HCT116 (cell line): ENCODE data around the gene ATP1A2.

Source experiments
- POLR2A ChIP-seq: IDR thresholded peaks from 2 replicates; pipeline ENCODE4 v1.7.0; 2011; ENCODE audit warnings: borderline replicate concordance; ENCODE audit not compliant: insufficient read depth, insufficient read length; ENCODE audit errors: extremely low read depth
- POLR2AphosphoS5 ChIP-seq: IDR thresholded peaks from 2 replicates; pipeline ENCODE4 v1.6.1; 2011; ENCODE audit warnings: mild to moderate bottlenecking, low read depth, low read length, moderate library complexity
- TCF7L2 ChIP-seq: IDR thresholded peaks from 2 replicates; pipeline ENCODE4 v1.7.0; 2011; ENCODE audit warnings: borderline replicate concordance, inconsistent platforms; ENCODE audit not compliant: insufficient read depth, insufficient read length; ENCODE audit errors: extremely low read depth
- TF ChIP-seq, protein P1 (sequence below): IDR thresholded peaks from 2 replicates; pipeline ENCODE4 v1.6.1; 2012

DNA sequence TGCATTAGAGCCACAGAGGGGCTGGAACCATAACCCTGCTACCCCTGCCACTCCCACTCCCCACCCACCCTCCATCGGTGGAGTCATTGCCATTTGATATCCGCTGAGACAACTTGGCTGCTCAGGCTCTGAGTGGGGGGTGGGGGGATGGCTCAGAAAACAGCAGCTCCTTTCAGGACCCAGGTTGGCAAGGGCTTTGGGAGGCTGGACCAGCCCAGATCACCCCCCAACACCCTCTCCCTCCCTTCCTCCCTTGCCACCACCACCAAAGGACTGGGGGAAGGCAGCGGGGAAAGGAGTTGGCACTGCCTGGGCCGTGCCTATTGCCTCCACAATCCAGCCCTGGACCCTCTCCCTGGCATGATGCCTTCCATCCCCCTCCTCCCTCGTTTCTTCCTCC lies 47.3 kb upstream of the ATP1A2 start:
- TF ChIP-seq, protein P1, sequence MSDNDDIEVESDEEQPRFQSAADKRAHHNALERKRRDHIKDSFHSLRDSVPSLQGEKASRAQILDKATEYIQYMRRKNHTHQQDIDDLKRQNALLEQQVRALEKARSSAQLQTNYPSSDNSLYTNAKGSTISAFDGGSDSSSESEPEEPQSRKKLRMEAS: no peak
- TF ChIP-seq POLR2AphosphoS5: no peak
- TF ChIP-seq TCF7L2: no peak
- no peak for TF ChIP-seq POLR2A
